Suprapubic skin (tissue), 3 donors: Measurements from ENCODE around the gene P2RX2.

Experiments used
- CTCF ChIP-seq, 2 donors: fragments of 200-600 bp in 1 of 2; fragments of 450-650 bp in 1 of 2; sonication (generic) in 1 of 2; IDR thresholded peaks; one replicate each; pipeline ENCODE4 v1.5.1; 2016 to 2019; ENCODE audit warnings: antibody characterized with exemption in 2 of 2, mild to moderate bottlenecking in 1 of 2, moderate library complexity in 1 of 2
- POLR2AphosphoS5 ChIP-seq, 3 donors: sonication (generic); formaldehyde crosslinking; IDR thresholded peaks; one replicate each; pipeline ENCODE4 v1.6.1; 2017; ENCODE audit warnings: antibody characterized with exemption in 3 of 3

GRCh38 chr12:132602572-132603239, 15.9 kb upstream of the P2RX2 start:
- TF ChIP-seq POLR2AphosphoS5 (IDR thresholded peaks at IDR 0.05) (no peak), CTCF (IDR thresholded peaks at IDR 0.05) (no peak)
